T follicular helper cell (primary cell): Measurements from ENCODE around the gene ZNF385C.
A peak's percentile ranks its signal among the peaks of the same experiment; 100 is the strongest.
"Not testable (repeated sequence)": the region's sequence is repeated elsewhere in the genome, so short reads cannot be mapped to it uniquely, and the experiment has no call there.

ENCODE experiments used
- DNase-seq: peaks from one replicate; pipeline ENCODE4 v3.0.0-alpha.2; 2020; ENCODE audit warnings: low read depth
- total RNA-seq, 2 experiments: gene quantifications; one replicate each; lab custom pipeline; 2026; lab: John Stamatoyannopoulos, UW

ZNF385C gene
- 0.13 to 0.18 reads per million in 2 experiments for total RNA-seq

- peak; percentile 43 for DNase-seq
These were observed at the start of gene ZNF385C for GRCh38 chr17:42097691-42098631. Gene ZNF385C, minus strand, starts transcription at chr17:42098473. Its CDS starts 35,417 bp downstream, at chr17:42063056.

- DNase-seq, result no peak
These were observed 48.8 kb upstream of the ZNF385C start for GRCh38 chr17:42146911-42147607.

- not testable (repeated sequence) for DNase-seq
These were observed 44.9 kb upstream of the ZNF385C start for GRCh38 chr17:42143138-42143537.

GRCh38 chr17:42142371-42142896 lies 44.2 kb upstream of the ZNF385C start:
- no peak for DNase-seq

- no peak for DNase-seq
These were observed 43.1 kb upstream of the ZNF385C start for GRCh38 chr17:42141382-42141781.

GRCh38 chr17:42140690-42141089 lies 42.4 kb upstream of the ZNF385C start:
- DNase-seq, result not testable (repeated sequence)

- no peak for DNase-seq
These were observed 40.6 kb upstream of the ZNF385C start for GRCh38 chr17:42138749-42139492.

- DNase-seq, result no peak
These were observed 38.4 kb upstream of the ZNF385C start for GRCh38 chr17:42136654-42137051.

GRCh38 chr17:42135664-42136653 lies 37.7 kb upstream of the ZNF385C start:
- DNase-seq, result no peak

- no peak for DNase-seq
These were observed 36.9 kb upstream of the ZNF385C start for GRCh38 chr17:42135151-42135550.

GRCh38 chr17:42133461-42134041 lies 35.3 kb upstream of the ZNF385C start:
- no peak for DNase-seq

- DNase-seq, result no peak
These were observed 34.7 kb upstream of the ZNF385C start for GRCh38 chr17:42132941-42133340.

GRCh38 chr17:42131981-42132432 lies 33.7 kb upstream of the ZNF385C start:
- no peak for DNase-seq

GRCh38 chr17:42131232-42131631 lies 33.0 kb upstream of the ZNF385C start:
- DNase-seq, result no peak

GRCh38 chr17:42130310-42130936 lies 32.1 kb upstream of the ZNF385C start:
- no peak for DNase-seq

GRCh38 chr17:42129109-42129837 lies 31.0 kb upstream of the ZNF385C start:
- DNase-seq, result no peak

GRCh38 chr17:42127414-42127813 lies 29.1 kb upstream of the ZNF385C start:
- no peak for DNase-seq

- DNase-seq, result no peak
These were observed 28.6 kb upstream of the ZNF385C start for GRCh38 chr17:42126836-42127235.

- DNase-seq, result no peak
These were observed 27.3 kb upstream of the ZNF385C start for GRCh38 chr17:42125565-42125964.
